ENCODE results near the gene ENPP1. TPM values are rescaled to one million over a fixed set of nuclear protein-coding genes. Genes with fewer than 3 reads are reported as not detected.

ENPP1 gene
- total RNA-seq, 1 donor from 2014 or later, result 7.1 TPM

- Mint-ChIP-seq H3K4me3 (ENCODE audit: unreplicated experiment) (no peak overlapping the region), H3K27me3 (ENCODE audit: low read depth, unreplicated experiment) (no peaks in the 10 kb centered on the region), H3K9me3 (ENCODE audit: unreplicated experiment) (no peaks in the 10 kb centered on the region), H3K27ac (ENCODE audit: unreplicated experiment) (no peak overlapping the region), H3K4me1 (ENCODE audit: low read depth, unreplicated experiment) (peaks cover 25% of the 10 kb centered on the region), H3K36me3 (ENCODE audit: low read depth, unreplicated experiment) (no peaks in the 10 kb centered on the region)
- Histone ChIP-seq H3K36me3 (ENCODE audit: insufficient read depth, low read length) (no peaks in the 10 kb centered on the region), H3K27ac (ENCODE audit: low read depth, low read length) (no peak overlapping the region), H3K9me3 (ENCODE audit: insufficient read depth, low read depth, low read length) (no peaks in the 10 kb centered on the region), H3K9ac (ENCODE audit: low read length) (no peak overlapping the region), H4K20me1 (ENCODE audit: insufficient read depth, low read length) (no peaks in the 10 kb centered on the region), H2AFZ (ENCODE audit: low read depth, low read length) (no peak overlapping the region), H3K27me3 (ENCODE audit: insufficient read depth, low read length) (no peaks in the 10 kb centered on the region), H3K4me2 (ENCODE audit: low read length) (no peak overlapping the region), H3K4me3 (ENCODE audit: insufficient read depth, low read depth, low read length) (no peak overlapping the region), H3K79me2 (ENCODE audit: insufficient read depth, low read length) (no peaks in the 10 kb centered on the region), H3K4me1 (ENCODE audit: insufficient read depth, low read length) (peaks cover 4% of the 10 kb centered on the region)
- no peak for DNase-seq (ENCODE audit: low read depth)
- TF ChIP-seq CTCF (IDR thresholded peaks at IDR 0.05; ENCODE audit: insufficient read depth, low read depth, low read length) (no peak), EZH2 (IDR thresholded peaks at IDR 0.05; ENCODE audit: insufficient read depth, low read length) (no peak)
- no peak for FAIRE-seq
Observed at GRCh38 chr6:131791476-131791875, 16.3 kb upstream of the ENPP1 start.

- Histone ChIP-seq H3K36me3 (ENCODE audit: insufficient read depth, low read length) (no peaks in the 10 kb centered on the region), H3K4me1 (ENCODE audit: insufficient read depth, low read length) (peaks cover 4% of the 10 kb centered on the region), H3K4me3 (ENCODE audit: insufficient read depth, low read depth, low read length) (no peak overlapping the region), H3K9me3 (ENCODE audit: insufficient read depth, low read depth, low read length) (no peaks in the 10 kb centered on the region), H3K27ac (ENCODE audit: low read depth, low read length) (no peak overlapping the region), H2AFZ (ENCODE audit: low read depth, low read length) (no peak overlapping the region), H3K79me2 (ENCODE audit: insufficient read depth, low read length) (no peaks in the 10 kb centered on the region), H4K20me1 (ENCODE audit: insufficient read depth, low read length) (no peaks in the 10 kb centered on the region), H3K9ac (ENCODE audit: low read length) (no peak overlapping the region), H3K27me3 (ENCODE audit: insufficient read depth, low read length) (no peaks in the 10 kb centered on the region), H3K4me2 (ENCODE audit: low read length) (peak overlapping the region; percentile 8)
- TF ChIP-seq CTCF (IDR thresholded peaks at IDR 0.05; ENCODE audit: insufficient read depth, low read depth, low read length) (peak; percentile 22), EZH2 (IDR thresholded peaks at IDR 0.05; ENCODE audit: insufficient read depth, low read length) (no peak)
- H3K27me3 Mint-ChIP-seq (ENCODE audit: low read depth, unreplicated experiment), result no peaks in the 10 kb centered on the region
- no peaks in the 10 kb centered on the region for H3K9me3 Mint-ChIP-seq (ENCODE audit: unreplicated experiment)
- DNase-seq (ENCODE audit: low read depth) (peak; percentile 75), FAIRE-seq (no peak)
- no peak overlapping the region for H3K4me3 Mint-ChIP-seq (ENCODE audit: unreplicated experiment)
- H3K4me1 Mint-ChIP-seq (ENCODE audit: low read depth, unreplicated experiment), result peaks cover 24% of the 10 kb centered on the region
- H3K36me3 Mint-ChIP-seq (ENCODE audit: low read depth, unreplicated experiment), result no peaks in the 10 kb centered on the region
- peak overlapping the region; percentile 30 for H3K27ac Mint-ChIP-seq (ENCODE audit: unreplicated experiment)
Observed at GRCh38 chr6:131792091-131792496, 15.7 kb upstream of the ENPP1 start.

- DNase-seq (ENCODE audit: low read depth), result no peak
- Histone ChIP-seq H3K9me3 (ENCODE audit: insufficient read depth, low read depth, low read length) (no peaks in the 10 kb centered on the region), H3K4me3 (ENCODE audit: insufficient read depth, low read depth, low read length) (no peak overlapping the region), H3K79me2 (ENCODE audit: insufficient read depth, low read length) (no peaks in the 10 kb centered on the region), H3K9ac (ENCODE audit: low read length) (no peak overlapping the region), H3K4me1 (ENCODE audit: insufficient read depth, low read length) (peaks cover 4% of the 10 kb centered on the region), H3K27me3 (ENCODE audit: insufficient read depth, low read length) (no peaks in the 10 kb centered on the region), H2AFZ (ENCODE audit: low read depth, low read length) (no peak overlapping the region), H4K20me1 (ENCODE audit: insufficient read depth, low read length) (no peaks in the 10 kb centered on the region), H3K36me3 (ENCODE audit: insufficient read depth, low read length) (no peaks in the 10 kb centered on the region), H3K27ac (ENCODE audit: low read depth, low read length) (no peak overlapping the region), H3K4me2 (ENCODE audit: low read length) (no peak overlapping the region)
- no peaks in the 10 kb centered on the region for H3K9me3 Mint-ChIP-seq (ENCODE audit: unreplicated experiment)
- H3K36me3 Mint-ChIP-seq (ENCODE audit: low read depth, unreplicated experiment), result no peaks in the 10 kb centered on the region
- no peak for FAIRE-seq
- H3K4me1 Mint-ChIP-seq (ENCODE audit: low read depth, unreplicated experiment), result peaks cover 10% of the 10 kb centered on the region
- peaks cover 5% of the 10 kb centered on the region for H3K27me3 Mint-ChIP-seq (ENCODE audit: low read depth, unreplicated experiment)
- H3K4me3 Mint-ChIP-seq (ENCODE audit: unreplicated experiment), result no peak overlapping the region
- no peak overlapping the region for H3K27ac Mint-ChIP-seq (ENCODE audit: unreplicated experiment)
- TF ChIP-seq EZH2 (IDR thresholded peaks at IDR 0.05; ENCODE audit: insufficient read depth, low read length) (no peak), CTCF (IDR thresholded peaks at IDR 0.05; ENCODE audit: insufficient read depth, low read depth, low read length) (no peak)
Observed at GRCh38 chr6:131795366-131795765, 12.5 kb upstream of the ENPP1 start.
